Caki2 (cell line): ENCODE measurements around the gene TBC1D1. TPM values are rescaled to one million over a fixed set of nuclear protein-coding genes. Genes with fewer than 3 reads are reported as not detected.
"Not testable (repeated sequence)": the region's sequence is repeated elsewhere in the genome, so short reads cannot be mapped to it uniquely, and the experiment has no call there.

Experiments
- DNase-seq: peaks from one replicate; pipeline ENCODE4 v3.0.0-alpha.2; 2015; ENCODE audit warnings: low read depth
- in situ Hi-C: cut with HindIII; loops from 2 replicates; pipeline ENCODE4 v1.10.0; 2016; ENCODE audit warnings: low sequenced_read_pairs, low pct_unique_long_range_greater_than_20kb, mixed read lengths
- total RNA-seq: library from RNA; depleted of rRNA; stranded (reverse); fragments of >200 nt; shearing (Covaris generic); gene quantifications from 2 replicates; pipeline ENCODE4 v1.2.3, GENCODE V29; 2014; ENCODE audit warnings: low replicate concordance

The TBC1D1 gene
- total RNA-seq, 1 experiment from 2014 or later, result 38.6 TPM

DNA sequence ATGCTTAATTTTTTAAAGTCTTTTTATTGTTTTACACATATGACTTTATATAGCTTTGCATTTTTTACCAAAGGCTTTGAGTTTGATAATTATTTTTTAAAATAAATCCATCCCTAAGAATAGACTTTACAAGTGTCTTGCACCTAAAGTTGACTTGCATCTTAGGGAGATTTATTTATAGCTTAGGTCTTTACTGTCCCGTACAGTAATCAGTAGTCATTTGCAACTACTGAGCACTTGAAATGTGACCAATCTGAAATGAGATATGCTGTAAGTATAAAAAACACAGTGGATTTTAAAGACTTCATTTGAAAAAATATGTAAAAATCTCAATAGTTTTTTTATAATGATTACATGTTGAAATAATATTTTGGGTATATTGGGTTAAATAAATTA, 19.2 kb downstream of the TBC1D1 start:
- in situ Hi-C loops, result no loop called here
- no peak for DNase-seq

DNA sequence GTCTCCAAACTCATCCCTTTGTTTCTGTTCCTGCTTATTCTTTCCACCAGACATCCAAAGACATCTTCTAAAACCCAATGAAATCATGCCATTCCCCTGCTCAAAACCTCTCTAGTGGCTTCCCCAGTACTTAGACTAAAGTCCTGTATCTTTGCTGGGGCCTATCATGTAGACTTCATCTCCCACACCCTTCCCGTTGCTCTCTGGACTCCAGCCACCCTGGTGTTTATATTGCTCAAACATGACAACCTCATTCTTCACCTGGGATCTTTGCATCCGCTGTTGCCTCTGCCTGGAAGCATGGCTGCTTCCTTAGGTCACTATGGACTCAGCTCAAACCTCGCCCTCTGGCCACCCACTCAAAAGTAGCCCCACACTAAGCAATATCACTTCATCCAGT, 23.7 kb downstream of the TBC1D1 start:
- DNase-seq, result no peak
- in situ Hi-C loops, result no loop called here

DNA sequence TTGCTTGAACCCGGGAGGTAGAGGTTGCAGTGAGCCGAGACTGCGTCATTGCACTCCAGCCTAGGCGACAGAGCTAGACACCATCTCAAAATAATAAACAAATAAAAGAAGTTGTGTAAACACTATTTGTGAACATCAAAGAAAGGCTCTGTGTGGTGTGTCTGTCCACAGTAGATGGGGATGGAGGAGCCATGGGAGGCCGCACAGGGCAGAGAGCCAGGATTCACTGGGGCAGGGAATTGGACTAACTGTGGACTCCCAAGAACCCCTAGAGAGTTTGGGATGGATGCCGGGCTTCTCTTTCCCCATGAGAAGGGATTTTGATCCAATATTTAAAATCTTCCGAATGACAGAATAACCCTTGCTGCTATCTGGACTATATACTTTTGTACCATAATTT, 26.5 kb downstream of the TBC1D1 start:
- in situ Hi-C loops, result no loop called here

DNA sequence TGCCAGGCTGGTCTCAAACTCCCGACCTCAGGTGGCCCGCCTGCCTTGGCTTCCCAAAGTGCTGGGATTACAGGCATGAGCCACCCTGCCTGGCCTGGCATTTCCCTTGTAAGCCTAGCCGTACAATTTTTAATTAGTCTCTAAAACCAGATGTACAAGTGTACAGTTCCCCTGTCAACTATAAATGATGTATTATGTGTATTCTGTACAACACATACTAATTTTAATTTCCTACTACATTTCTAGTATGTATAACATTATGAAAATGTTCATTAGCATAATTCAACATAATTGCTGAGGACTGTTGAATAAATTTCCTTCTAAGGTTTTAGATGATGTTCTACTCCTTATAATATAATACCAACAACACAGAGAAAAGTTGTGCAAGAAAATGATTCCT, 27.8 kb downstream of the TBC1D1 start:
- no peak for DNase-seq
- in situ Hi-C loops, result no loop called here

More for the DNA sequence above, 26.5 kb downstream of the TBC1D1 start:
- no peak for DNase-seq

DNA sequence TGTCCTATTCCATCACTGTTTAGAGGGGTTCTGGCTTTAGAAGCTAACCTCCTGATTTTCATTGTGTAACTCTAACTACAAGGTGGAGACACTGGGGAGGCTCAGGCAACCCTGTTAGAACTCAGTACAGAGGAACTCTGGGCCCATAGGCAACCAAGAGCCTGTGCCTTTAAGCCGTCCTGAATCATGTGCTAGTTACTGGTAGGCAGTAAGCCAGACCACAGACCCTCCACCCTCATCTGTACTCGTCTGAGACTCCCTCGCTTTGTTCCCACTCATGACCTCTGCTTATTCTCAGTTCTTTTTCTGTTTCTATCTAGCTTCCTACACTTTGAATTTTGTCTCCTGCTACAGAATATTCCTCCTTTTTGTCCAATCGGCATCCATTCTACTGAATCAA, 31.4 kb downstream of the TBC1D1 start:
- no peak for DNase-seq
- in situ Hi-C loops, result no loop called here

DNA sequence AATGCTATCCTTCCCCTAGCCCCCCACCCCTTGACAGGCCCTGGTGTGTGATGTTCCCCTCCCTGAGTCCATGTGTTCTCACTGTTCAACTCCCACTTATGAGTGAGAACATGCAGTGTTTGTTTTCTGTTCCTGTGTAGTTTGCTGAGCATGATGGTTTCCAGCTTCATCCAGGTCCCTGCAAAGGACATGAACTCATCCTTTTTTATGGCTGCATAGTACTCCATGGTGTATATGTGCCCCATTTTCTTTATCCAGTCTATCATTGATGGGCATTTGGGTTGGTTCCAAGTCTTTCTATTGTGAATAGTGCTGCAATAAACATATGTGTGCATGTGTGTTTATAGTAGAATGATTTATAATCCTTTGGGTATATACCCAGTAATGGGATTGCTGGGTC, 32.2 kb downstream of the TBC1D1 start:
- DNase-seq, in situ Hi-C loops: not testable (repeated sequence)

DNA sequence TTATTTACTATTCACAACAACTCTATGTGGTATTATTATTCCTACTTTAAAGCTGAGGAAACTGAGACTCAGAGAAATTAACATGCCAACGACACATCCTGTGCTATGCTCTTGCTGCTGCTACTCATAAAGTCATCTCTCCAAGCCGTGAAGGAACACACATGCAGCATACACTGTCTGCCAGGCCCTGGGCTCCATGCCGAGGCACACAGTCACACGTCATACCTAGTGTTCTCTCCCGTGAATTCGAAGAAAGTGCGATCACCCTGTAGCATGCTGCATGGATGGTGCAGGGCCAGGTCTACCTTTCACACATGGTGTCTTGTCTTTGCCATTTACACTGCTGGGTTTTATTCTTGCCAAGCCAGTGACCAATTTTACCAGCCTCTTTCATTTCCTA, 34.1 kb downstream of the TBC1D1 start:
- in situ Hi-C loops, result no loop called here

DNA sequence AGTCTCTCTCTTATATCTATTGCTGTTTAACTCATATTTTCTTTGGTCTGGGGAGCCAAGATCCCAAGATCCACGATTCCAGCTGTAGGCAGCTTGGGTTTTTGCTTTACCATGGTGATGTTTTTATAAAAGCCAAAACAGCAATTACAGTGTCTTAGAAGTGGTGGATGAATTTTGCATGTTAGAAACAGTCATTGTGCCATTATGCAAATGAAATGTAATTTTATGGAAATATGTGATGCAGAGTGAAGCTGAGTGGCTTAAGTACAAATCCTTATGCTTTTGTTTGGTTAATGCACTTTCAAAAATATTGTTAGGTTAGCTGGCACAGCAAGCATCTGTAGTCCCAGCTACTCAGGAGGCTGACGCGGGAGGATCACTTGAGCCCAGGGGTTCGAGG, 36.5 kb downstream of the TBC1D1 start:
- in situ Hi-C loops, result no loop called here
- no peak for DNase-seq

More for the DNA sequence above, 34.1 kb downstream of the TBC1D1 start:
- DNase-seq, result no peak

DNA sequence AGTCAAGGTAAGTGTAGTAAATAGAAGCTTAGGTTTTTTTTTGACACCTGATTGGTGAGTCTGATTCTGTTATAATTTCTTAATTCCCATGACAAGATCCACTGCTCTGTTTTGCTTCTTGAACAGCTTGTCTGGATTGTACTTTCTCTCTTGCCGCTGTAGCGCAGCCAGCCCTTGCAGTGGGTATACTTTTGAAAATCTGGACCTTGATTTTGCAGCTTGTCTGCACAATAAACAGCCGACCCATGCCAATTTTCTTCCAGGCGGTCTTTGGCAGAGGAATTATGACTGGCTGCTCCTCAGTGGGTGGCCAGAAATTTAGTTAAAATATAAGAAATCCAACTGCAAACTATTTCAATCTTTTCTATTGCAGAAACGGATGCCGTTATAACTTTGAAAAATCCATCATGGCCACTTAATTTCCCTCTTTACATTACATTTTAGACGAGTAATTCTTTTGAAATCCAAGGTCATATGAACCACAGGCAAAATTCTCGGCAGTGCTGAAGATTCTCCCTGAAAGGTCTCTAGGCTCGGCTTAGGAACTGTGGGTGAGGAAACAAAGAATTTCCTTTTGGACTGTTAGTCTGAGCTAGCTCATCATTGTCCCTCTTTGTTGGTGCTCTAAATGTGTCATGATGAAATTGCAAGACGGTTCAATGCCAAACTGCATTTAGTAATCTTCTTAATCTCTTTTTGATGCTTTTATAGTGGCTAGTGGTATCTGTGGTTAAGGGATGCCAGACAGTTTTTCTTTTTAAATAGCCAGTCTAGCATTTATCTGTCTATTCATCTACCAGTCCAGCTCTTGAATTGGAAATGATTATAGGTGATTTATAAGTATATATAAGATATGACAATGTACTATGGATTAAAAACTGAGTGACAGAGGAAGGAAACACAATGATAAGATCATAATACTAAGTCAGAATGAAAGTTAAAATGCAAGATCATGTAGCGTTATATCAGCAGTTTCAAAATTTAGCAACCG, 37.8 kb downstream of the TBC1D1 start:
- in situ Hi-C loops, result no loop called here
- no peak for DNase-seq

DNA sequence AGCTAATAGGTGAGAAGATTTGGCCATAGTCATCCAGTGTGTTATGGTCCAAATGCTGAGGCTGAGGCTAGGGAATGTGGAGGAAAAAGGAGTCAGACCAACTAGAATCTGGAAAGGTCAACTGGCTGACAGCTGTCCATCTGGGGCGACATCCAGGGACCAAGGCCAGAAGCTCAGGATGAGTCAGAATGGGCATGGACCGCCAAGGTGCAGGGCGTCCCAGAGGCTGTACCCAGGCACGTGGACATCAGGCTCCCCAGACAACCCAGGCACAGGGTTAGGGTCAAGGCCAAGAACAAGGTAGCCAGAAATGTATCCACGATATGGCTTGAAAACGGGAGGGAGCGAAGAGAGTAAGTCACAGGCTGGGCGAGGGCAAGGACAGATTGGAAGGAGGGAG, 43.2 kb downstream of the TBC1D1 start:
- in situ Hi-C loops, result no loop called here
- no peak for DNase-seq

DNA sequence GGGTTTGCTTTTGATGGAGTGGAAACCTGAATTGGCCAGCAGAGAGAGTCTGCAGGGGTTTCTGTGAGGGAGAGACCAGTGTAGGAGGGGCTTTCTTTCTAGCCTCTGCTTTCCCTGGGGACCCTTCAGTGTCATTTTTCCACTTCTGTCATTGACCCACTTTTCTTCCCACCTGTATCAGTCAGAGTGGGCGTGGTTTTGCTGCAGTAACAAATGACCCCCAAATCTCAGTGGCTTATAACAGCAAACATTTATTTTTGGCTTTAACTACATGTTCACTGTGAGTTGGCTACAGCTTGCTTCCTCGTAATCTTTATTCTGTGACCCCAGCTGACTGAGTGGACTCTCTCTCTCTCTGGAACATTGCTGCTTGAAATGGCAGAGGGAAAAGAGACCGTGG, 43.7 kb downstream of the TBC1D1 start:
- in situ Hi-C loops, result no loop called here
- no peak for DNase-seq

DNA sequence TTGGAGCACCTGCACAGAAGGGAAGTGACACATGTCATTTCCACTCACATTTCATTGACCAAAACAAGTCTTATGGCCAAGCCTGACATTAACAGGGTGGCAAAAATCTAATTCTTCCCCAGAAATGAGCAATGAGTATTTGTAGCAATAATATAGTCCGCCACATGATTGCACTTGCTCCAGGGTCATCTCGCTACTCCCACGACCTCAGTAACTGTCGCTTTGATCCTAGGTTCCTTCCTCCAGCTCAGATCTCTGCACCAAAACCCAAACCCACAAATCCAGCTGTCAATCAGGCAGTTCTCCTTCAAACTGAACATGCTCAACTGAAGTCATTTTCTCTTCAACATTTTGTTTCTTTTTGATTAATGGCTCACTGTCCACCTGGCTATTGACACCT, 44.1 kb downstream of the TBC1D1 start:
- in situ Hi-C loops, result no loop called here
- no peak for DNase-seq

DNA sequence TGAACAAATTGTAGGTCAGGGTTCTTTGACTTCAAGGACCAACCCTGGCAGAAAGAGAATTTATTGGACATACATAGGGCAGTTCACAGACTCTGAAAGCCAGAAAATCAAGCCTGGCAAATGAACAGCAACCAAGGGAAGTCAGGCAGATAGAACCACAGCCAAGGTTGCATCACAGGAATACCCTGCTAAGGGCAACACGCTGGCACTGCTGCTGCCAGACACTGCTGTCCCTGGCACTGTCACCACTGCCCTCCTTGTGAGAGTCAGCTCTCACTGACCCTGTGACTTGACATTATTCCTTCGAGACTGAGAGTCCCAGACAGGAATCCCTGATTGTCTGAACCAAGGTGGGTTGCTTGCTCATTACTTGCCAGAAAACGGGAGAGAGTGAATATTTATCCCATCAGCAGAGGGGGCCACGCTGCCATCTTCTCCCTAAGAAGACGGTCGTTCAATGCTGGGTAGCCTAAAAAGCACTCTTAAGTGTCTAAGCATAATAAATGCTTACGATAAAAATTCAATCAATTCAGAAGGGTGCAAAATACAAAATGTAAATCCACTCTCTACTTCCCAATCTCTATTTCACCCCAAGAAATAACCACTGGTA, 46.1 kb downstream of the TBC1D1 start:
- in situ Hi-C loops, result no loop called here
- DNase-seq, result no peak

DNA sequence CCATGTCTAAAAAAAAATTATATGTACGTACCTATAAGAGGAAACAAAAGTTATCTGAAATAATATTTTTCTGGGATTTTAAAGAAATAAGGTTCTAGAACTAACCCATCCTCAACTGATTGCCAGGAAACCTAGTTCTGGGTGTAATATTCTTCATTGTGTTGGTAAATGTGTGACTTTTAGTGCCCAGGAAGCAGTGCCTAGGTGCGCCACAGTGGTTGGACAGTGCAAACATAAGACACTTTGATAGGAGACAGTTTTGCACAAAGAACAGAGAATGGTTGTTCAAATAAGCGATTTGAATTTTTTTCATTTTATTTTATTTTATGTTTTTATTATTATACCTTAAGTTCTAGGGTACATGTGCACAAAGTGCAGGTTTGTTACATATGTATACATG, 47.3 kb downstream of the TBC1D1 start:
- no peak for DNase-seq
- in situ Hi-C loops, result no loop called here

DNA sequence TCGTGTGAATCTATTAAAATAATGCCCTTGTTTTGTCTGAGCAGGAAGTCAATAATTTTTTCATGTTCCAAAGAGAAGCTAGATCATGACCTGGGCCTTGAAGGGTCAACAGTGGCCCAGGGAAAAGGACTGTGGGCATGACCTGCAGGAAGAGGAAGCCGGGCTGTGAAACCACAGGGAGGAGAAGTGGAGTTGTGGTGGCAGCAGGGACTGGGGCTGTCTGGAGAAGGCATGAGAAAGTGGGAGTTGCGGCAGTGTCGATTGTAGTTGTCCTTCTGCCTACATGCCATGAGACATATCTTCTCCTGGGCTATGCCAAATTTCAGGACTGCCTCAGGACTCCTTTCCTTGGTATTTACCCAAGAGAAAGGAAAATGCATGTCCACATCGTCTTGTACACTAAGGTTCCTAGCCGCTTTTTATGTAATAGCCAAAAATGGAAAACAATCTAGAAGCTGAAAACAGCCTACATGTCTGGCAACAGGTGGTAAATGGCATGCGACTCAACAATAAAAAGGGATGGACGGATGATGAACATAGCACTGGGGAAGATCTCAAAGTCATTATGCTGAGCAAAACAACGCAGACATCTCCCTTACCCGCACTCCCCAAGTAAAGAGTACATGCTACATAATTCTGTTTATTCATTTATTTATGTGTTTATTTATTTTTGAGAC, 55.8 kb downstream of the TBC1D1 start:
- DNase-seq, result no peak
- in situ Hi-C loops, result no loop called here

DNA sequence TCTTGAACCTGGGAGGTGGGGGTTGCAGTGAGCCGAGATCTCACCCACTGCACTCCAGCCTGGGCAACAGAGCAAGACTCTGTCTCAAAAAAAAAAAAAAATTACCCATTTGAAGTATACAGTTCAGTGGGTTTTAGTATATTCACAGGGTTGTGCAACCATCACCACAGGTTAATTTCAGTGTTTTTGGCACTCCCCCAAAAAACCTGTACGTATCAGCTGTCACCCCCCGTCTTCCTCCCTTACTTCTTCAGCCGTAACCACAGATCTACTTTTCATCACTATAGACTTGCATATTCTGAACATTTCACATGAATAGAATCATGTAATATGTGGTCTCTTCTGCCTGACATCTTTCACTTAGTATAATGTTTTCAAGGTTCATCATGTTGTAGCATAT, 57.7 kb downstream of the TBC1D1 start:
- in situ Hi-C loops, result no loop called here
- no peak for DNase-seq

DNA sequence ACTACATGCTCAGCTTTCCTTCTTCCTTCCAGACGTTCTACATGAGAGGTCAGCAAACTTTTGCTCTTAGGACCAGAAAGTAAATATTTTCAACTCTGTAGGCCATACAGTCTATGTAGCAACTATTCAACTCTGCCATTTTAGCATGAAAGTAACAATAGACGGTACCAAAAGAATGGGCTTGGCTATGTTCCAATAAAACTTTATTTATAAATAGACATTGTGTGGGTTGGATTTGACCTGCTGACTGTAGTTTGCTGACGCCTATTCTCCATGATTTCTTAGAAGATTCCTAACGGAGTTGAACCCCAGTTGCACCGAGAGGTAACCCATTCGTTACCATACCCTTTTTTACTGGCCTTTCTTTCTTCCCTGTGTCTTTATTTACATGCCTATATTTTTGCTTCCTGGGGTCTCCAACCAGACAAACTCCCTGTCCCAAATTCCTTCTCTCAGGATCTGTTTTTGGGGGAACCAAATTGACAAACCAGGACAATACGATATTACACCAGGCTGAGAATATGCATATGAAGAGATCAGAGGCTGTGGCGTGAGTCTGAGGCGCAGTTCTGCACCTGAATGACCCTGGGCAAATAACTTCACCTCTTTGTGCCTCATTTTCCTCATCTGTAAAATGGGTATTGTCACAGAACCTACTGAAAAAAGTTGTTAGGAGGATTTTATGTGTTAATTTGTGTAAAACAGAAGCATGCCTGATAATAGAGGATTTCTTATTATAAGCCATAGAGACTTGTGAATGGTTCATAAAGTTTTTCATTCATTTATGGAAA, 58.9 kb downstream of the TBC1D1 start:
- in situ Hi-C loops, result no loop called here
- DNase-seq, result no peak
